Peyer's patch (tissue), 4 donors: Measurements from ENCODE around the gene LENEP.

Source experiments
- POLR2A ChIP-seq, 2 donors: fragments of 450-650 bp; IDR thresholded peaks; one replicate each; pipeline ENCODE4 v1.5.1; 2017; ENCODE audit warnings: antibody characterized with exemption in 2 of 2, mild to moderate bottlenecking in 2 of 2, moderate library complexity in 2 of 2
- TF ChIP-seq, protein P1 (sequence below), 6 experiments: fragments of 450-650 bp in 4 of 6; fragments of 200-600 bp in 2 of 6; sonication (generic) in 1 of 6; IDR thresholded peaks; one replicate each; pipeline ENCODE4 v1.5.1; 2017 to 2019; ENCODE audit warnings: antibody characterized with exemption in 6 of 6, mild to moderate bottlenecking in 3 of 6, moderate library complexity in 1 of 6

GRCh38 chr1:155012026-155012546 lies 18.7 kb downstream of the LENEP start:
- TF ChIP-seq, protein P1, sequence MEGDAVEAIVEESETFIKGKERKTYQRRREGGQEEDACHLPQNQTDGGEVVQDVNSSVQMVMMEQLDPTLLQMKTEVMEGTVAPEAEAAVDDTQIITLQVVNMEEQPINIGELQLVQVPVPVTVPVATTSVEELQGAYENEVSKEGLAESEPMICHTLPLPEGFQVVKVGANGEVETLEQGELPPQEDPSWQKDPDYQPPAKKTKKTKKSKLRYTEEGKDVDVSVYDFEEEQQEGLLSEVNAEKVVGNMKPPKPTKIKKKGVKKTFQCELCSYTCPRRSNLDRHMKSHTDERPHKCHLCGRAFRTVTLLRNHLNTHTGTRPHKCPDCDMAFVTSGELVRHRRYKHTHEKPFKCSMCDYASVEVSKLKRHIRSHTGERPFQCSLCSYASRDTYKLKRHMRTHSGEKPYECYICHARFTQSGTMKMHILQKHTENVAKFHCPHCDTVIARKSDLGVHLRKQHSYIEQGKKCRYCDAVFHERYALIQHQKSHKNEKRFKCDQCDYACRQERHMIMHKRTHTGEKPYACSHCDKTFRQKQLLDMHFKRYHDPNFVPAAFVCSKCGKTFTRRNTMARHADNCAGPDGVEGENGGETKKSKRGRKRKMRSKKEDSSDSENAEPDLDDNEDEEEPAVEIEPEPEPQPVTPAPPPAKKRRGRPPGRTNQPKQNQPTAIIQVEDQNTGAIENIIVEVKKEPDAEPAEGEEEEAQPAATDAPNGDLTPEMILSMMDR (IDR thresholded peaks at IDR 0.05): no peak
- TF ChIP-seq POLR2A (IDR thresholded peaks at IDR 0.05): peak; percentile 45 to 81
